GDM1 (cell line): ENCODE measurements around the gene SGK2.
"Not testable (repeated sequence)": the region's sequence is repeated elsewhere in the genome, so short reads cannot be mapped to it uniquely, and the experiment has no call there.

ENCODE experiments used
- DNase-seq: peaks from one replicate; lab custom pipeline; 2025; lab: John Stamatoyannopoulos, UW

SGK2 gene

GRCh38 chr20:43603124-43603523 is 44.3 kb downstream of the SGK2 start:
- DNase-seq: no peak

- DNase-seq: no peak
Observed at GRCh38 chr20:43605715-43606114, 46.9 kb downstream of the SGK2 start.

- not testable (repeated sequence) for DNase-seq
Observed at GRCh38 chr20:43607278-43607677, 48.5 kb downstream of the SGK2 start.

GRCh38 chr20:43631598-43631997 is 72.8 kb downstream of the SGK2 start:
- no peak for DNase-seq
